Stimulated activated memory B cell treated with anti-CD40 and anti-IgM and Interleukin-4, amounts not matched to agents 10 μg/mL and 1 μg/mL and 100 μg/mL, for 72 hours (primary cell): Measurements from ENCODE around the gene LPIN3.
A peak's percentile ranks its signal among the peaks of the same experiment; 100 is the strongest.

Source experiments
- ATAC-seq: fragments of 150-1000 bp; cut with Tn5 transposase; 2 replicates; pipeline ENCODE4 v1.10.0; 2021
- H3K27ac Mint-ChIP-seq: one replicate; pipeline ENCODE4 v1.8.0; 2022; ENCODE audit warnings: mild to moderate bottlenecking, mixed read lengths
- H3K27me3 Mint-ChIP-seq: one replicate; pipeline ENCODE4 v1.8.0; 2022; ENCODE audit warnings: mixed read lengths
- H3K36me3 Mint-ChIP-seq: one replicate; pipeline ENCODE4 v1.8.0; 2022; ENCODE audit warnings: mixed read lengths
- H3K4me1 Mint-ChIP-seq: one replicate; pipeline ENCODE4 v1.8.0; 2022; ENCODE audit warnings: mixed read lengths
- H3K4me3 Mint-ChIP-seq: one replicate; pipeline ENCODE4 v1.8.0; 2022; ENCODE audit warnings: mild to moderate bottlenecking, moderate library complexity, mixed read lengths
- H3K9me3 Mint-ChIP-seq: one replicate; pipeline ENCODE4 v1.8.0; 2022; ENCODE audit warnings: mixed read lengths

The LPIN3 gene

DNA sequence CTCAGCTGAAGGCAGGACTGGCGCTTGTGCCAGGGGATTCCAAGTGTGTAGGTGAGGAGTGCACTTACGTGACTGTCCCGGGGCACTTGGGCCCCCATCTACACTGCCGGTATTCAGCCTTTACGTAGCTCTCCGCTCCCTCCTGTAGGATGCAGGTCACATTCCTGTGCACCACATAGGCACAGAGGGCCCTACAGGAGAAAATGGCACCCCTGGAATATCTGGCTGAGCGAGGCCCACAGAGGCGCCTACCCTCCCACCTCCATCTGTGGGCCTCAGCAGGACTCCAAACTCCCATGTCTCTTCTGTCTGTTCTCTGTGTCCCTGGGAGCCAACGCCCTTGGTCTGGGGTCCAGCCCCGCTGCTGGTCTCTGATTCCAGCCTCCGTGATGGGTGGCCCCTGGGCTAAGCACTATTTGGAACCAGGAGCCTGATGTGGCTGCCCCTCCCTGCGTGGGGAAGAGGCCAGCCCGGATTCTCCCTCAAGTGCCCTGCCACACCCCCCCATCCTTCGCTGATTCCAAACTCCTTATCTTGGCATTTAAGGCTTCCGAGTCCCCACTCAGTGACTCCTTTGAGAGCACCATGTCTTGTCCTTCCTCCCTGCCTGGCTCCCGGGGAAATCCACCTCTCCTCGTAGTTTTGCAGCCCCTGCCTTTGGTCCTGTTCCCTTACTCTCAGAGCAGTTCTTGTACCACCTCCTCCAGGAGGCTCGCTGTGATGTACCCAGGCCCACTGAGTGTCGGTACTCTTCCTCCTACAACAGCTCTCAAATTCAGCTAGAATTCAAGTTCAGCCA lies 24.5 kb downstream of the LPIN3 start:
- Mint-ChIP-seq H3K36me3 (no peaks in the 10 kb centered on the region), H3K4me3 (no peak overlapping the region), H3K9me3 (no peaks in the 10 kb centered on the region), H3K4me1 (peaks cover 11% of the 10 kb centered on the region), H3K27me3 (peaks cover 53% of the 10 kb centered on the region), H3K27ac (no peak overlapping the region)
- no peak for ATAC-seq

DNA sequence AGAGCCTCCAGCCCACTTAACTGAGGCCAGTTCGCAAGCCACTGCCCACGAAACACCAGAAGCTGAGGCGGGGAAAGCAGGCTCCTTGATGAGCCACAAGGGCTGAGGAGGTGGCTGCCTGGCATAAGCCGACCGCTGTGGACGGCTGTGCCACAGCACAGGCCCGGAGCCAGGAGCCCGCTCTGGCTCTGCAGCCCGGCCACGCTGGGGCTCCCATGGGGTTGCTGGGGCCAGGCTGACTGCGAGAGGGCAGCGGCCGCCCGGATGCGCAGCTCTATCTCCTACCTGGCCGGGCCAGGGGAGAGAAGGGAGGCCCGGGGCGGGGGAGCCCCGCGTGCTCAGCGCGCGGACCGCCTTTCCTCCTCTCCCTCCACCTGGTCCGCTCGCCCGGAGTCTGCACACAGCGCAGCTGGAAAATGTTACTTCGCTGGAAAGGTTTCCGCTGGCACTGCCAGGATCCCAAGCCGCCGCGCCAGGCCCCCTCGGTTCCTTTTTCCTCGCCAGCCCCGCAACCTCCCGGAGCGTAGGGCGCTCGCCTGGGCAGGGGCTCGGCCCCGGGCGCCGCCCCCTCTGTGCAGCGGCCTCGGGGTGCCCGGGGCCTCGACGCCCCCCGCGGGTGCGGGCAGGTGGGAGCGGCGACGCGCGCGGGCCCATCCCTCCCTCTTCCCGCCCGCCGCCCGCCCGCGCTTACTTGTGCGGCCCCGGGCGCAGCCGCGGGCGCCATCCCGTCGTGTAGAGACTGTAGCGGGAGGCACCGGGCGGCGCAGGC lies 25.3 kb downstream of the LPIN3 start:
- Mint-ChIP-seq H3K4me3 (no peak overlapping the region), H3K36me3 (peaks cover under 1% of the 10 kb centered on the region), H3K27ac (no peak overlapping the region), H3K27me3 (peaks cover 61% of the 10 kb centered on the region), H3K9me3 (peaks cover under 1% of the 10 kb centered on the region), H3K4me1 (peaks cover 12% of the 10 kb centered on the region)
- no peak for ATAC-seq

DNA sequence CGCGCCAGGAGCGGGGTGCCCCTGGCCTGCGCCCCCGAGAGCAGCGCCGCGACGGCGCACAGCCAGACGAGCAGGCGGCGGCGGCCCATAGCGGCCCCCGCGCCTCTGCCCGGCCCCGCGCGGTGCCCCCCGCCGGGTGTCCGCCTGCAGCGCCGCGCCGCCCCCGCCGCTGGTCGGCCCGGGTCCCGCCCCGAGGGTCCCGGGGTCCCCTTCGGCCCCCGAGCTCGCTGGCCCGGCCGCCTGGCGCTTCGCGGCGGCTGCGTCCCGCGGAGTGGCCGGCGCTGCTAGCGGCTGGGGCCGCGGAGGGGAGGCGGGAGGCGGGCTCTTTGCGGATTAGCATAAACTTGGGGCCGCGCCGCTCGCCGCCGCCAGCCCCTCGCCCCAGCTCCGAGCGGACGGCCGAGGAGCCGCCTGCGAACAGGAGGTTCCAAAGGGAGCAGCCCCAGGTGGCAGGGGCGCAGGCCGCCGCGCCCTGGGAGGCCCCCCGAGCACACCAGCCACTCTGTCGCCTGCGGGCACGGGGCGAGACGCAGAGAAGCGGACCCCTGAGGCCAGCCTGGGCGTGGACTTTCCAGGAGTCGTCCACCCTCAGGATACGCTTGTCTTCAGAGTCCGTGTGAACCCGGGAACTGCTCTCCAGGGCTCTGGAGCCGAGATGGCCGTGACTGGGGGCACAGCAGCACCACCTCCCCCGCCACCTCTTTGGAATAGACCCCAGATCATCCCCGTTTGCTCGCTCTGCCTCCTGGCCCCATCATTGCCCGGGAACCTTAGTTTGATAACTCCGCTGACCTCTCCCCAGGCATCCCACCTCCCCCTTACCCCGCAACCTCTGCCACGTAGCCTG lies 26.1 kb downstream of the LPIN3 start, which contains the start of gene EMILIN3:
Gene EMILIN3 (minus strand): TSS at position 273 of the 847 bp plus-strand sequence. CDS start 184 bp downstream, at position 89.
- peaks cover 5% of the 10 kb centered on the region for H3K9me3 Mint-ChIP-seq
- no peak for ATAC-seq
- peak within 1 kb of the TSS; percentile 11 for H3K4me3 Mint-ChIP-seq
- no peak within 1 kb of the TSS for H3K27ac Mint-ChIP-seq
- H3K36me3 Mint-ChIP-seq = peaks cover 5% of the 10 kb centered on the region
- H3K4me1 Mint-ChIP-seq = peaks cover 12% of the 10 kb centered on the region
- H3K27me3 Mint-ChIP-seq = peaks cover 67% of the 10 kb centered on the region

DNA sequence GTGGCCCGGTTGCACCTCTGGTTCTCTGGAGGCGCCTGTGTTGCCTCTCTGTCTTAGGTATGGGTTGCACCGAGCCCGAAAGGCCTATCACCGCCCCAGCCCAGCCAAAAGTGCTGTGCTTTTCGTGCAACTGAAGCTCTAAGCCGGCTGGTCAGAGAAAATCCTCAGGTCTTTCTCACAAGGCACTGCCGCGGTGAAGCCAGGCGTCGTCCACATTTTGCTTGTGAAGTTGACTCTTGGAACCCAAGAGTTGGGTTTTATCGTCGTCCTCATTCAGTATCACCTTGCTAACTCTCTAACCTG lies 26.7 kb downstream of the LPIN3 start:
- no peak overlapping the region for H3K27ac Mint-ChIP-seq
- H3K36me3 Mint-ChIP-seq = peaks cover 5% of the 10 kb centered on the region
- peaks cover 5% of the 10 kb centered on the region for H3K9me3 Mint-ChIP-seq
- peaks cover 67% of the 10 kb centered on the region for H3K27me3 Mint-ChIP-seq
- peak overlapping the region; percentile 11 for H3K4me3 Mint-ChIP-seq
- no peak for ATAC-seq
- peaks cover 12% of the 10 kb centered on the region for H3K4me1 Mint-ChIP-seq

DNA sequence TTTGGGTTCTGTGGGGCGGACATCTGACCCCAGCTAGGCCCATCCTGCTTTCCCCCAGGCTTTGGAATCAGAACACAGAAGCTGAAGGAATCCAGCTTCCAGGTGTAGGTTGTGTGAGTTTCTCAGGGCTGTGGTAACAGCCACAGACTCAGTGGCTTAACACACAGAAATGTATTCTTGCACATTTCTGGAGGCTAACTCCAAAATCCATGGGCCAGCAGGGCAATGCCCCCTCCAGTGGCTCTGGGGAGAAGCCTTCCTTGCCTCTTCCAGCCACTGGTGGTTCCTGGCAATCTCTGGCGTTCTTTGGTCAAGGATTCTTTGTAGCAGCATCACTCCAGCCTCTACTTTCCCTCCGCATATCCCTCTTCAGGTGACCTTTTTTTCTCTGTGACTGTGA lies 27.3 kb downstream of the LPIN3 start:
- peaks cover 5% of the 10 kb centered on the region for H3K36me3 Mint-ChIP-seq
- H3K9me3 Mint-ChIP-seq = peaks cover 5% of the 10 kb centered on the region
- H3K4me1 Mint-ChIP-seq = peaks cover 12% of the 10 kb centered on the region
- no peak for ATAC-seq
- no peak overlapping the region for H3K4me3 Mint-ChIP-seq
- H3K27ac Mint-ChIP-seq = no peak overlapping the region
- peaks cover 70% of the 10 kb centered on the region for H3K27me3 Mint-ChIP-seq

DNA sequence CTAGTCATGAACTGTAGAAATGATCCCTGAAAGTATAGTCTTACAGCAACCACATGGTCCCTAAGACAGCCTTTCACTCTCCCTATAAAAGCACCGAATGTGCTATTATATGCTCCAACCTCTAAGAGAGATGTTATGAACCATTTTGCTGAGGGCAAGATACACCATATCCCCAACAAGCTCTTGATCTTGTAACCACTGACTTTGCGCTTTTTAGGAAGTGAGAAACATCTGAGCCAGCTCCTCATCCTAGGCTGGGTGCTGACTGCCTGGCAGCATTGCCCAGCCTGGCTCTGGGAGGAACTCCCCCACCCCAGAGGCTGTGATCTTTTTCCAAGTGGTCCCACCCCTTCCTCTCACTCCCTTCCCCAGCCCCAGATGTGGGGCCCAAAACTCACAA lies 29.1 kb downstream of the LPIN3 start:
- Mint-ChIP-seq H3K4me1 (peaks cover 12% of the 10 kb centered on the region), H3K27me3 (peaks cover 81% of the 10 kb centered on the region), H3K27ac (no peak overlapping the region), H3K36me3 (peaks cover 5% of the 10 kb centered on the region), H3K4me3 (no peak overlapping the region), H3K9me3 (peaks cover 7% of the 10 kb centered on the region)
- peak; percentile 28 for ATAC-seq

DNA sequence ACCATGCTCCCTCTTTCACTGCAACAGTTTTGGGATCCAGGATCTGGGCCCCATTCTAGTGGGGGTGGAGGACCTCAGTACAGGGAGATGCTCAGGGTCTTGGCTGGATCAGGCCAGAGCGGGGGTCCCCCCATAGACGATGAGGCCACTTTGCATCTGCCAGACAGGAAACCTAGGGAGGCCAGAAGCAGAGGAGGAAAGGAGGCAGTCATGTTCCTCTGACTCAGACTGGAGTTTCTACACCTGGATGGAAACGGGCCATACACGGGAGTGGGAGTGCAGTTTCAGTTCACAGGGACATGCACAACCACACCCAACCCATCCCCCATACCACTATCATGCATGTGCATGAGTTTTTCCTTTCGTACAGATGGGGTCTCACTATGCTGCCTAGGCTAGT lies 29.6 kb downstream of the LPIN3 start:
- peaks cover 7% of the 10 kb centered on the region for H3K9me3 Mint-ChIP-seq
- ATAC-seq = no peak
- peaks cover 5% of the 10 kb centered on the region for H3K36me3 Mint-ChIP-seq
- H3K27ac Mint-ChIP-seq = no peak overlapping the region
- H3K27me3 Mint-ChIP-seq = peaks cover 81% of the 10 kb centered on the region
- H3K4me3 Mint-ChIP-seq = no peak overlapping the region
- H3K4me1 Mint-ChIP-seq = peaks cover 12% of the 10 kb centered on the region

DNA sequence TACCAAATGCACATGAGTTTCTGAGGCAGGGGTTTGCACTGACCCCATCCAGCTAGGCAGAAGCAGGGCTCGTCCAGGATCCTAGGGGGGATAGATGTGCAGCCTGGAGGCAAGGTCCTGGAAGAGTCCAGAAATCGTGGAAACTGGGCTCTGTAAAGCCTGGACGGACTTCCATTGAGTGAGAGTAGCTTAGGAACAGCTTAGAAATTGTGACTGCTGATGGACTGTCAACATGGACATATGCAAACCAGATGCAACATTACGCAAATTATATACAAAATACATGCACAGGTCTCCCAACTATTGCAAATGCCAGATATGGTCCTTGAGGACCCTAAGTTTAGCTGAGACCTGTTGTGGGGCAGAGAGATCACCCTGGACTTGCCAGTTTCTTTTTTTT lies 30.8 kb downstream of the LPIN3 start:
- Mint-ChIP-seq H3K27ac (no peak overlapping the region), H3K9me3 (peaks cover 7% of the 10 kb centered on the region), H3K4me3 (no peak overlapping the region), H3K36me3 (peaks cover 5% of the 10 kb centered on the region), H3K4me1 (peaks cover 12% of the 10 kb centered on the region), H3K27me3 (peaks cover 85% of the 10 kb centered on the region)
- ATAC-seq = no peak

DNA sequence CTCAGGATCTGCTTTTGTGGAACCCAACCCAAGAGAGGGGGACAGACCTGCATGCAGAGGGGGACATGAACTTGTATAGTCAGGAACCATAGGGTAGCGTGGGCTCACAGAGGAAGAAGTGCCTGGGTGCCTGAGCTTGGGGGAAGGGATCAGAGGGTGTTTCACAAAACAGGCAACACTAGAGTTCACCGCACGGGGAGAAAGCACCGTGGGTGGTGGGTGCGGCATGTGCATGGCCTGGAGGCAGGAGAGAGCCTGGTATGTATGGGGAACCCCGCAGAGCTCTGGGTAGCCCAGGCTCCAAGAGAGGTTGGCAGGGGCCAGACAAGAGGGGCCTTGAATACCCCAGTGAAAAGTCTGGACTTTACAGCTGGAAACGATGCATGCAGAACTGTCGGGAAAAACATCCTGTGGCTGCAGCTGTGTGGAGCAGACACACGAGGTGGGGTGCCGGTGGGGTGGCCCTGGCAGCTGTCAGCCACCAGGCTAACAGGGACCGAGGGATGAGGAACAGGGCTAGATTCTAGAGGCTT lies 32.7 kb downstream of the LPIN3 start:
- Mint-ChIP-seq H3K27me3 (peaks cover 85% of the 10 kb centered on the region), H3K4me3 (no peak overlapping the region), H3K36me3 (peaks cover 5% of the 10 kb centered on the region), H3K27ac (no peak overlapping the region), H3K9me3 (peaks cover 7% of the 10 kb centered on the region), H3K4me1 (peaks cover 5% of the 10 kb centered on the region)
- no peak for ATAC-seq

DNA sequence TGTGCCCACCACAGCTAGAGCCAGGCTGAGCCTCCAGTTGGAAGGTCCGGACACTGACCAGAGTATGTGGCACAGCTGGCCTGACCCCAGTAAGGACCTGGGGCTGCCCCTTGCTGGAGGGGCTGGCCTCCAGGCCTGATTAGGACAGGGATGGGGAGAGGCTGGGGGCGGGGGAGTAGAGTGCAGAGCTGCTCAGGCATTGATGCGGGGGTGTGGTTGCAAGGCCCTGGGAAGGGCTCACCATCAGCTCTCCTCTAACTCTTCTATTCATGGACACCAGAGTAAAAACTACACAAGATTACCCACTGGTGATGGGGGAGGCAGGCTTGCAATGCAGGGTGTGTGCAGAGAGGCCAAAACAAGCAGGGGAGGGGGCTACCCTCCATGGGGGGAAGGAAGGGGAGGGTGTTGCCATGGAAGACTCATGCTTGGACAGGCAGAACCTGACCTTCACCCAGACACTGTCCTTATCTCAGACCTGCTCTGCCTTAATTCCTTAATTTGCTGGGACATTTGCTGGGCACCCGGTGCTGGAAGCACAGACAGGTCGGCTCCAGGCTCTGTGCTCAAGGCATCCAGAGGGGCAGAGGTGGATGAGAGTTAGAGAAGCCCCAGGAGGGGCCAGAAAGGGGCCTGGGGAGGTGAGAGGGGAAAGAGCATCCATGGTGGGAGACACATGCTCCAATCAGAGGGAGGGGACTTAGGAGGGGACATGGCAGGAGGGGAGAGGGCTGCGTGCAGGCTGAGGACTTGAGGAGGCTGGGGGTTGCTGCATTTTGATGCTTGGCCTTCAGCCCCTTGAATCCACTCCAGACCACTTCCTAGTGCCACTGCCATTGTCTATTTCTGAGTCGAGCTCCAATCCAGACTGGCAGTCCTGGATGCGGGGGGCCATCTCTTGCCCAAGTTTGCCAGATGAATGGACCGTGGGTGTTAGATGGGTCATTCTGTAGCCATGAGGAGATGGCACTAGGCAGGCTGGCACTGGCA lies 33.6 kb downstream of the LPIN3 start:
- ATAC-seq = no peak
- H3K9me3 Mint-ChIP-seq = peaks cover 7% of the 10 kb centered on the region
- H3K4me1 Mint-ChIP-seq = peaks cover 5% of the 10 kb centered on the region
- H3K36me3 Mint-ChIP-seq = peaks cover 5% of the 10 kb centered on the region
- H3K27ac Mint-ChIP-seq = no peak overlapping the region
- H3K4me3 Mint-ChIP-seq = no peak overlapping the region
- H3K27me3 Mint-ChIP-seq = peaks cover 76% of the 10 kb centered on the region

DNA sequence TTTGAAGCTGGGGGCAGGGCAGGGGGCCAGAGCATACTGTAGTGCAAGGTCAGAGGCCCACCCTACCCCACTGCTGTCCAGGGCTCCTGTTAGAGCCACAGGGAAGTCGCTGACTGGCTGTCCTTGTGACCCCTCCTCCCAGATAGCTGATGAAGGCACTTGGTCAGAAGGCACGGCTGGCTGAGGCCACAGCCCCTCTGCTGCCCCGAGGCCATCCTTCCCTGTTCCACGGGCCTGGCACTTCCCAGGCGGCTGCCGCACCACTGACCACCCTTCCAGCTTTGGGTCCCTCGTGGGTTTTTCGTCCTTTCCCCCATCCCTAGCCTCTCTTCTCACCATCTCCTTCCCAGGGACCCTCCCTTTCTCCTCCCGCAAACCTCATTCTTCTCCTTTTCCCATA lies 35.2 kb downstream of the LPIN3 start:
- no peak for ATAC-seq
- H3K27me3 Mint-ChIP-seq = peaks cover 76% of the 10 kb centered on the region
- H3K9me3 Mint-ChIP-seq = peaks cover 7% of the 10 kb centered on the region
- H3K27ac Mint-ChIP-seq = no peak overlapping the region
- H3K4me1 Mint-ChIP-seq = peaks cover 9% of the 10 kb centered on the region
- no peak overlapping the region for H3K4me3 Mint-ChIP-seq
- H3K36me3 Mint-ChIP-seq = peaks cover 5% of the 10 kb centered on the region

DNA sequence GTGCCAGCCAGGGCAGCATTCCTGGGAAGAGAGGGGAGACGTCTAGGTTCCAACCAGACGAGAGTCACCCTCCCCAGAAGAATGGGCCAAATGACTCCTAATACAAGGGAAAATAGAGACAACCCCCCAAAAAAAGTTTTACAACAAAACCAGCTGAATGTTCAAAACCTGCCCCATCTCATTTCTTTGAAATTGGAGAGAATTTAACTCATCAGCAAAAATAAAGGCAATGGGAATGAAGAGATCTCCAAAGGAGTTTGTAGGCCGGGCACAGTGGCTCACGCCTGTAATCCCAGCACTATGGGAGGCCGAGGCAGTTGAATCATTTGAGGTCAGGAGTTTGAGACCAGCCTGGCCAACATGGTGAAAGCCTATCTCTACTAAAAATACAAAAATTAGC lies 35.7 kb downstream of the LPIN3 start:
- no peak for ATAC-seq
- Mint-ChIP-seq H3K4me1 (peaks cover 9% of the 10 kb centered on the region), H3K4me3 (no peak overlapping the region), H3K27ac (no peak overlapping the region), H3K9me3 (peaks cover 3% of the 10 kb centered on the region), H3K36me3 (peaks cover under 1% of the 10 kb centered on the region), H3K27me3 (peaks cover 76% of the 10 kb centered on the region)

DNA sequence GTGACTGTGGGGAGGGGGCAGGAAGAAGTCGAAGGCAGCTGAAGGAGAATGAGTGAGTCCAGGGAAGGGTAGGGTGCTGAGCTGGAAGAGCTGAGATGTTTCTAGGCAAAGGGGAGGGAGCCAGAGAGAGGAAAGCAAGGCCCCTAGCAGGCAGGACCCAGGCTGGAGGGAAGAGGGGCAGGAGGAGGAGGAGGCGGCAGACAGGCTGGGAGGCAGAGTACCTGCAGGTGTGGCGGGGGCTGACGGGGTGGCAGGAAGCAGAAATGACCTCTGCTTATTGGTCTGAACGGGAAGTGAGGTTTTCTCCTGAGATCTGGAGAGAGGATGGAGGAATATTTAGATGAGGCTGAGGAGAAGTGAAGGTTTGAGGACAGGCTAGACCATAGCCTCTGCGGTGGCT lies 36.7 kb downstream of the LPIN3 start:
- H3K27me3 Mint-ChIP-seq = peaks cover 74% of the 10 kb centered on the region

DNA sequence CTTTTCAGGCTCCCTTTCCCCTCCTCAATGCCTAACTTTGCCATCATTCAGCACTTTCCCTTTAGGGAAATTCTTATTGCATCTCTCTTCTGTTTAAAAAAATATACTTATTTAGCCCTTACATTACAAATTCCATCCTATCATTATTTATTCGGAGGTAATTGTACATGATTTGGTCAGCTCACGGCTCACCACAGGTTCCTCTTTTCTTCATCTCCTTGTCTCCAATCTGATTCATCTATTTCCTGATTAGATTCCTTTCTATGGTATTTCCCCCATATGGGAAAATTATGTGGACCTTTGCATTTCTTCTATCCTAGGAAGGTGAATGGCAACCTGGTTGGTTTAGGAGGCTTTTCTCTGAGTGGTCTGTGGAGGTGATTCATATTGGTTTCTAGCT lies 38.9 kb downstream of the LPIN3 start:
- peaks cover 9% of the 10 kb centered on the region for H3K4me1 Mint-ChIP-seq
- no peak overlapping the region for H3K4me3 Mint-ChIP-seq
- H3K27me3 Mint-ChIP-seq = peaks cover 70% of the 10 kb centered on the region
- ATAC-seq = no peak
- H3K27ac Mint-ChIP-seq = no peak overlapping the region
- no peaks in the 10 kb centered on the region for H3K36me3 Mint-ChIP-seq
- H3K9me3 Mint-ChIP-seq = peaks cover 2% of the 10 kb centered on the region

More for the DNA sequence above, 36.7 kb downstream of the LPIN3 start:
- H3K27ac Mint-ChIP-seq = no peak overlapping the region
- H3K36me3 Mint-ChIP-seq = no peaks in the 10 kb centered on the region
- peaks cover 2% of the 10 kb centered on the region for H3K9me3 Mint-ChIP-seq
- ATAC-seq = no peak
- no peak overlapping the region for H3K4me3 Mint-ChIP-seq
- peaks cover 9% of the 10 kb centered on the region for H3K4me1 Mint-ChIP-seq
